HCT116 (cell line): Measurements from ENCODE around the gene RPL41. TPM values are rescaled to one million over a fixed set of nuclear protein-coding genes. Genes with fewer than 3 reads are reported as not detected.
A peak's percentile ranks its signal among the peaks of the same experiment; 100 is the strongest.

Experiments used
- ATAC-seq: fragments of 200-7000 bp; cut with Tn5 transposase; 2 replicates; pipeline ENCODE4 v1.9.1; 2020; ENCODE audit warnings: mild to moderate bottlenecking, moderate library complexity
- BruUV-seq: library from RNA; stranded (reverse); fragments of 400-500 nt; replicated peaks from 2 replicates; lab custom pipeline; 2021; lab: Mats Ljungman, UMichigan
- CTCF ChIA-PET: fragments of 300-600 bp; sonication (Branson Sonifier 250); formaldehyde crosslinking; loops from one replicate; lab custom pipeline; 2021; ENCODE audit warnings: antibody characterized with exemption; lab: Charles Lee
- POLR2A ChIA-PET: fragments of 300-600, 350-600 bp; sonication (Branson Sonifier 250); formaldehyde crosslinking; loops from one replicate; lab custom pipeline; 2021; ENCODE audit warnings: antibody characterized with exemption; lab: Charles Lee
- RAD21 ChIA-PET, 2 experiments: fragments of 300-600 bp; sonication (Branson Sonifier 250); formaldehyde crosslinking; loops; one replicate each; lab custom pipeline; 2023; ENCODE audit warnings: low total read pairs in 2 of 2; ENCODE audit not compliant: uncharacterized antibody in 2 of 2, unreplicated experiment in 2 of 2, low non-redundant PET in 1 of 2; lab: Charles Lee
- DNase-seq: peaks from one replicate; pipeline ENCODE4 v3.0.0-alpha.2; 2010; ENCODE audit warnings: low read depth, low spot score
- H2AFZ ChIP-seq: fragments of 200-600 bp; shearing (Covaris generic), sonication (generic); 2 replicates; pipeline ENCODE4 v1.6.1; 2017; ENCODE audit warnings: low read depth, mixed run types, mixed read lengths, antibody characterized with exemption, low read length; ENCODE audit not compliant: poor library complexity, severe bottlenecking
- H3K27ac ChIP-seq: 2 replicates; pipeline ENCODE4 v1.5.1; 2012; ENCODE audit warnings: low read depth, low read length
- H3K27me3 ChIP-seq: fragments of 200-600 bp; sonication (generic); 2 replicates; pipeline ENCODE4 v1.6.1; 2016; ENCODE audit warnings: mixed run types, low read length, mixed read lengths; ENCODE audit not compliant: insufficient read depth
- H3K36me3 ChIP-seq, 2 experiments: fragments of 200-500 bp in 1 of 2; fragments of 200-600 bp in 1 of 2; sonication (Bioruptor generic) in 1 of 2; sonication (generic) in 1 of 2; 2 replicates each; pipeline versions ENCODE4 v1.5.1 to v1.6.1; 2014 to 2016; ENCODE audit warnings: low read length in 2 of 2, inconsistent platforms in 1 of 2, mixed read lengths in 1 of 2, mixed run types in 1 of 2; ENCODE audit not compliant: insufficient read depth in 2 of 2, control insufficient read depth in 1 of 2
- H3K4me1 ChIP-seq, 2 experiments: fragments of 200-600 bp in 1 of 2; sonication (generic) in 1 of 2; 2 replicates each; pipeline versions ENCODE4 v1.5.1 to v1.6.1; 2012 to 2017; ENCODE audit warnings: low read length in 2 of 2, inconsistent platforms in 1 of 2, mild to moderate bottlenecking in 1 of 2, mixed read lengths in 1 of 2, mixed run types in 1 of 2, moderate library complexity in 1 of 2; ENCODE audit not compliant: insufficient read depth in 2 of 2, control insufficient read depth in 1 of 2
- H3K4me2 ChIP-seq: fragments of 200-600 bp; sonication (generic); 2 replicates; pipeline ENCODE4 v1.6.1; 2017; ENCODE audit warnings: mixed run types, low read length, mixed read lengths
- H3K4me3 ChIP-seq, 2 experiments: fragments of 200-600 bp in 1 of 2; sonication (generic) in 1 of 2; replicated peaks in 1 of 2; 2 replicates each; pipeline ENCODE4 v1.5.1; 2011 to 2016; ENCODE audit warnings: low read length in 2 of 2, control low read depth in 1 of 2, low read depth in 1 of 2, mild to moderate bottlenecking in 1 of 2, mixed read lengths in 1 of 2, mixed run types in 1 of 2
- H3K79me2 ChIP-seq: fragments of 200-600 bp; sonication (generic); 2 replicates; pipeline ENCODE4 v1.6.1; 2017; ENCODE audit warnings: mild to moderate bottlenecking, mixed run types, low read length, moderate library complexity, mixed read lengths; ENCODE audit not compliant: insufficient read depth
- H3K9ac ChIP-seq: fragments of 200-600 bp; sonication (generic); 2 replicates; pipeline ENCODE4 v1.6.1; 2016; ENCODE audit warnings: low read length, mixed read lengths
- H3K9me2 ChIP-seq: fragments of 200-600 bp; sonication (generic), shearing (Covaris generic); 2 replicates; pipeline ENCODE4 v1.6.1; 2017; ENCODE audit warnings: mixed run types, mild to moderate bottlenecking, moderate library complexity; ENCODE audit not compliant: insufficient read depth
- H3K9me3 ChIP-seq, 2 experiments: fragments of 200-500 bp in 1 of 2; fragments of 200-600 bp in 1 of 2; sonication (Bioruptor generic) in 1 of 2; sonication (generic) in 1 of 2; 2 replicates each; pipeline ENCODE4 v1.6.1; 2014 to 2017; ENCODE audit warnings: low read length in 2 of 2, mixed read lengths in 2 of 2, inconsistent platforms in 1 of 2, low read depth in 1 of 2, mild to moderate bottlenecking in 1 of 2, mixed run types in 1 of 2, moderate library complexity in 1 of 2; ENCODE audit not compliant: control insufficient read depth in 1 of 2, insufficient read depth in 1 of 2
- H4K20me1 ChIP-seq: fragments of 200-600 bp; sonication (generic), shearing (Covaris generic); 2 replicates; pipeline ENCODE4 v1.6.1; 2017; ENCODE audit warnings: mixed run types, mild to moderate bottlenecking, moderate library complexity; ENCODE audit not compliant: insufficient read depth
- CBX3 ChIP-seq: IDR thresholded peaks from 2 replicates; pipeline ENCODE4 v1.6.1; 2012; ENCODE audit warnings: low read depth
- EZH2 ChIP-seq: fragments of 200-600 bp; sonication (generic); IDR thresholded peaks from 2 replicates; pipeline ENCODE4 v1.6.1; 2017; ENCODE audit warnings: antibody characterized with exemption, mixed run types
- JUND ChIP-seq: IDR thresholded peaks from 2 replicates; pipeline ENCODE4 v1.6.1; 2012
- POLR2AphosphoS5 ChIP-seq: IDR thresholded peaks from 2 replicates; pipeline ENCODE4 v1.6.1; 2011; ENCODE audit warnings: mild to moderate bottlenecking, low read depth, low read length, moderate library complexity
- RAD21 ChIP-seq: IDR thresholded peaks from 2 replicates; pipeline ENCODE4 v1.6.1; 2012; ENCODE audit warnings: low read depth, mild to moderate bottlenecking
- SIN3A ChIP-seq: IDR thresholded peaks from 2 replicates; pipeline ENCODE4 v1.6.1; 2012; ENCODE audit warnings: low read depth
- SRF ChIP-seq: IDR thresholded peaks from 2 replicates; pipeline ENCODE4 v1.6.1; 2012; ENCODE audit warnings: low read depth
- TCF7L2 ChIP-seq: IDR thresholded peaks from 2 replicates; pipeline ENCODE4 v1.7.0; 2011; ENCODE audit warnings: borderline replicate concordance, inconsistent platforms; ENCODE audit not compliant: insufficient read depth, insufficient read length; ENCODE audit errors: extremely low read depth
- intact Hi-C: fragments of 100-400 bp; cut with micrococcal nuclease; formaldehyde crosslinking; loops from 2 replicates; pipeline ENCODE4 v1.10.0; 2022
- total RNA-seq: library from RNA; stranded (reverse); gene quantifications from one replicate; pipeline ENCODE4 v1.2.1, GENCODE V29; 2021; ENCODE audit not compliant: unreplicated experiment
- TF ChIP-seq, protein P1 (sequence below): IDR thresholded peaks from 2 replicates; pipeline ENCODE4 v1.6.1; 2011; ENCODE audit warnings: mild to moderate bottlenecking, low read length, moderate library complexity; ENCODE audit not compliant: insufficient replicate concordance; ENCODE audit errors: extremely low read depth
- TF ChIP-seq, protein P2 (sequence below): IDR thresholded peaks from 2 replicates; pipeline ENCODE4 v1.6.1; 2012

Gene RPL41
- total RNA-seq, 1 experiment from 2014 or later: 4,327 TPM

DNA sequence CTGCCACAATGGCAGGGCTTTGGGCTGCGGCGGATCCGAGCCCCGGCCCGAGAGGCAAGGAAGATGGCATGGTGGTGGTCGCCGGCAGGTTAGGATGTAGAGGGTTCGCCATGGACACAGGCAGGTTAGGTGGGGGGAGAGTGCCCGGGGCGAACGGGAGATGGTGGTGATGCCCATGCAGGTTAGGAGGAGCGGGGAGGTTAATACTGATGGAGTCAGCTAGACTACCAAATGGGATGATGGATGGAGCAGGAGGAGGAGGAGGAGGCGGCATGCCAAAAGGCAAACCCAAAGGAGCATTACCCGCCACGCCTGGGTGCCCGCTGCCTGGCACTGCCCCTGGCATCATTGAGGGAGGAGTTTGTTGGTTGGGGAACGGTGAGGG is 47.9 kb downstream of the RPL41 start:
- Histone ChIP-seq H3K4me2 (no peak overlapping the region), H3K27ac (no peak overlapping the region), H3K4me1 (peaks cover 4 to 8% of the 10 kb centered on the region in 2 experiments; a peak in 3 of 4 replicates), H3K79me2 (peaks cover 31% of the 10 kb centered on the region), H2AFZ (no peak overlapping the region), H3K9ac (no peak overlapping the region), H3K9me3 (no peaks in the 10 kb centered on the region), H3K27me3 (no peaks in the 10 kb centered on the region), H3K4me3 (no peak overlapping the region), H3K36me3 (peaks cover 54 to 55% of the 10 kb centered on the region in 2 experiments), H4K20me1 (no peaks in the 10 kb centered on the region), H3K9me2 (no peaks in the 10 kb centered on the region)
- CTCF ChIA-PET: no interaction called here
- no TSS peak for BruUV-seq
- TF ChIP-seq CBX3 (no peak), TCF7L2 (no peak), JUND (no peak), RAD21 (no peak), SIN3A (no peak), EZH2 (no peak), SRF (no peak)
- TF ChIP-seq, protein P1, sequence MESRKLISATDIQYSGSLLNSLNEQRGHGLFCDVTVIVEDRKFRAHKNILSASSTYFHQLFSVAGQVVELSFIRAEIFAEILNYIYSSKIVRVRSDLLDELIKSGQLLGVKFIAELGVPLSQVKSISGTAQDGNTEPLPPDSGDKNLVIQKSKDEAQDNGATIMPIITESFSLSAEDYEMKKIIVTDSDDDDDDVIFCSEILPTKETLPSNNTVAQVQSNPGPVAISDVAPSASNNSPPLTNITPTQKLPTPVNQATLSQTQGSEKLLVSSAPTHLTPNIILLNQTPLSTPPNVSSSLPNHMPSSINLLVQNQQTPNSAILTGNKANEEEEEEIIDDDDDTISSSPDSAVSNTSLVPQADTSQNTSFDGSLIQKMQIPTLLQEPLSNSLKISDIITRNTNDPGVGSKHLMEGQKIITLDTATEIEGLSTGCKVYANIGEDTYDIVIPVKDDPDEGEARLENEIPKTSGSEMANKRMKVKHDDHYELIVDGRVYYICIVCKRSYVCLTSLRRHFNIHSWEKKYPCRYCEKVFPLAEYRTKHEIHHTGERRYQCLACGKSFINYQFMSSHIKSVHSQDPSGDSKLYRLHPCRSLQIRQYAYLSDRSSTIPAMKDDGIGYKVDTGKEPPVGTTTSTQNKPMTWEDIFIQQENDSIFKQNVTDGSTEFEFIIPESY: no peak
- intact Hi-C loops: no loop called here
- DNase-seq (no peak), ATAC-seq (no peak)
- POLR2A ChIA-PET: no interaction called here
- RAD21 ChIA-PET: no interaction called here

DNA sequence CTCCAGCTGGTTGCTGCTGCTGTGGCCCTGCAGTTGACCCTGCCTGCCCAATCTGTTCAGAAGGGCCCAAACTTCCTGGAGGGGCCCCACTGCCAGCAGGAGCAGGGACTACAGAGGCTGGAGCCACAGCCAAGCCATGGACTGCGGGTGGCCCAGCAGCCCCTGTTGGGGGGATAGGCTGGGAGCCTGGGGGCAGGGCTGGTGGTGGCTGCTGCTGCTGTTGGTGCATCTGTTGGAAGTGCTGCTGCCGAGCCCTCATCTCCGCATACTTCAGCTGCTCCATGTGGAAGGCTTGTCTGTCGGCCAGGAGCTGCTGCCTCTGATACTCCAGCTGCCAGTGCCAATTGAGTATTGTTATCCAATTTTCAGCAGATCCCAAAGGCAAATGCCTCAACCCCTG is 48.9 kb downstream of the RPL41 start:
- intact Hi-C loops: no loop called here
- TF ChIP-seq POLR2AphosphoS5: peak; percentile 24
- TF ChIP-seq, protein P2, sequence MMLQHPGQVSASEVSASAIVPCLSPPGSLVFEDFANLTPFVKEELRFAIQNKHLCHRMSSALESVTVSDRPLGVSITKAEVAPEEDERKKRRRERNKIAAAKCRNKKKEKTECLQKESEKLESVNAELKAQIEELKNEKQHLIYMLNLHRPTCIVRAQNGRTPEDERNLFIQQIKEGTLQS: no peak
- DNase-seq (no peak), ATAC-seq (no peak)
- Histone ChIP-seq H3K79me2 (peaks cover 20% of the 10 kb centered on the region), H3K4me1 (no peaks in the 10 kb centered on the region), H3K4me2 (no peak overlapping the region), H4K20me1 (no peaks in the 10 kb centered on the region), H3K36me3 (peaks cover 44 to 49% of the 10 kb centered on the region in 2 experiments), H3K9ac (no peak overlapping the region), H3K9me2 (no peaks in the 10 kb centered on the region), H2AFZ (no peak overlapping the region), H3K27ac (no peak overlapping the region; the same call in 1 of the 2 replicates), H3K27me3 (no peaks in the 10 kb centered on the region), H3K4me3 (no peak overlapping the region), H3K9me3 (no peaks in the 10 kb centered on the region)
- ChIA-PET CTCF (no interaction called here), RAD21 (no interaction called here), POLR2A (no interaction called here)
- no TSS peak for BruUV-seq

Other genes starting within 250 kb of the RPL41 start
- gene PYM1, start 188.7 kb upstream of the RPL41 start, total RNA-seq: 24.8 TPM
- gene DGKA, start 185.5 kb upstream of the RPL41 start, total RNA-seq: 58.3 TPM
- 5.8 TPM for gene PMEL, start 150.6 kb upstream of the RPL41 start, total RNA-seq
- 90.9 TPM for gene CDK2, start 149.8 kb upstream of the RPL41 start, total RNA-seq
- 44.5 TPM for gene RAB5B, start 142.6 kb upstream of the RPL41 start, total RNA-seq
- 18.0 TPM for gene SUOX, start 119.4 kb upstream of the RPL41 start, total RNA-seq
- 8.5 TPM for gene IKZF4, start 95.6 kb upstream of the RPL41 start, total RNA-seq
- gene RPS26, start 74.7 kb upstream of the RPL41 start, total RNA-seq: 70.2 TPM
- gene ERBB3, start 36.5 kb upstream of the RPL41 start, total RNA-seq: 39.7 TPM
- 302 TPM for gene PA2G4, start 12.1 kb upstream of the RPL41 start, total RNA-seq
- gene ZC3H10, start 1.6 kb downstream of the RPL41 start, total RNA-seq: 8.7 TPM
- gene ESYT1, start 11.6 kb downstream of the RPL41 start, total RNA-seq: 80.9 TPM
- gene MYL6B, start 36.0 kb downstream of the RPL41 start, total RNA-seq: 94.3 TPM
- 554 TPM for gene MYL6, start 41.7 kb downstream of the RPL41 start, total RNA-seq
- gene SMARCC2, start 72.8 kb downstream of the RPL41 start, total RNA-seq: 99.7 TPM
- 40.6 TPM for gene RNF41, start 105.3 kb downstream of the RPL41 start, total RNA-seq
- gene NABP2, start 107.7 kb downstream of the RPL41 start, total RNA-seq: 52.9 TPM
- 0.66 TPM for gene SLC39A5, start 113.4 kb downstream of the RPL41 start, total RNA-seq
- 56.6 TPM for gene ANKRD52, start 141.8 kb downstream of the RPL41 start, total RNA-seq
- gene COQ10A, start 150.3 kb downstream of the RPL41 start, total RNA-seq: 11.7 TPM
- gene CS, start 183.7 kb downstream of the RPL41 start, total RNA-seq: 270 TPM
- 109 TPM for gene CNPY2, start 199.4 kb downstream of the RPL41 start, total RNA-seq
- gene PAN2, start 217.4 kb downstream of the RPL41 start, total RNA-seq: 75.0 TPM
- gene IL23A, start 222.3 kb downstream of the RPL41 start, total RNA-seq: 0.59 TPM
- 53.1 TPM for gene STAT2, start 243.5 kb downstream of the RPL41 start, total RNA-seq
- gene APOF, start 246.2 kb downstream of the RPL41 start, total RNA-seq: 0.17 TPM